ENCODE data around the gene ZNF836.

Gene ZNF836

GRCh38 chr19:52187407-52187806 is 16.0 kb upstream of the ZNF836 start:
- no peak for DNase-seq

DNA sequence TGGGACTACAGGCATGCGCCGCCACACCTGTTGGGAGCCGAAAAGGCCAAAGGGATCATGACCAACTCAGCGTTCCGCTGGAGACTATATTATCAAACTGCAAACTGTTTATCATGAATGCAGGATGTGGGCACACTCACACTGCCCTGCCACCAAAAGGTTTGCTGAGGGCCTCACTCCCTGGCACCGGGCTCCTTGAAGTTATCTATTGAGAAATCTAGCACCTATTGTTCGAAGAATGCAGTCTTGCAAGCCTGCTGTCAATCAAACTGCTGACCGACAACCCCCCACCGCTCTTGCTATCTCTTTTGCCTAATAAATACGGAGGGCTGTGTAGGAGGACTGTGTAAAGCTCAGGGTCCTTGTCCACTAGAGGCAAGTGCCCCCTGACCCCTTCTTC is 5.2 kb upstream of the ZNF836 start:
- no peak for DNase-seq

- no peak for DNase-seq
Observed at GRCh38 chr19:52172347-52172746, 926 bp upstream of the ZNF836 start.

DNA sequence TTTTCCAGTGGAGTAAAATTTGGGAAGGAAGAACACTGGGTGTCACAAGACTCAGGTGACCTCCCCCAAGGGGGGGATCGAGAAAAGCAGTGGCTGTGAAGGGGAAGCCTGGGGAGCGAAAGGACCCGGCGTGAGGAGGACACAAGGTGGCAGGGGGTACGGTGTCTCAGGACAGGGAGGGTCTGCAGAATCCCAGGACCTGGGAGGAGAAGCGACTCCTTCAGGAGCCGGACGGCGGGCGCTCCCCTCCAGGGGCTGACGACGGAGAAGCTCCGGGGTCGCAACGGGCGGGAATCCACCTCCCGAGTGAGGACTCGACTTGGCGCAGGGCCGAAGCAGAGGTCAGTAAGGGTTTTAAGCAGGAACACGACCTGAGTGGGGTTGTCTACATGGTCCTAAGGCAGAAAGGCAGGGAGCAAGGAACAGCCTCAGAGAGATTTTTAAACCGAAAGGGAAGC is 529 bp downstream of the ZNF836 start:
- no peak for DNase-seq

DNA sequence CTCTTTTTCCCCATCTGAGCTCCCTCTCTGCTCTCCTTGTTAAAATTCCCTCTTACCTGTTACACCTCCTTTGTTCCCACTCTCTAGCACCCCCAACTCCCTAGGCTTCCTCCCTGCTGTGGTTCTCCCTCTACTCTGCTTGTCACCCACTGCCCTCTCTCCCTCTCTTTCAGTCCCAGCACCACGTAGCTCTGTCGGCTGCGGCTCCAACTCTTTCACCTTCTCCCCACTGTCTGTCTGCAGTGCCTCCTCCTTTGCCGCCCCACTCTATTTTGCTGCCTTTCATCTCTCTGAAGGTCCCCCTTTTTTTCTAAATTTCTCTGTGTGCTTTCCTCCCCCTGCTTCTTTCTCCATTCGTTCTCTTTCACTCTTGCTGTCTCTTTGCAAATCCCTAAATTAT is 1.1 kb downstream of the ZNF836 start:
- no peak for DNase-seq

DNA sequence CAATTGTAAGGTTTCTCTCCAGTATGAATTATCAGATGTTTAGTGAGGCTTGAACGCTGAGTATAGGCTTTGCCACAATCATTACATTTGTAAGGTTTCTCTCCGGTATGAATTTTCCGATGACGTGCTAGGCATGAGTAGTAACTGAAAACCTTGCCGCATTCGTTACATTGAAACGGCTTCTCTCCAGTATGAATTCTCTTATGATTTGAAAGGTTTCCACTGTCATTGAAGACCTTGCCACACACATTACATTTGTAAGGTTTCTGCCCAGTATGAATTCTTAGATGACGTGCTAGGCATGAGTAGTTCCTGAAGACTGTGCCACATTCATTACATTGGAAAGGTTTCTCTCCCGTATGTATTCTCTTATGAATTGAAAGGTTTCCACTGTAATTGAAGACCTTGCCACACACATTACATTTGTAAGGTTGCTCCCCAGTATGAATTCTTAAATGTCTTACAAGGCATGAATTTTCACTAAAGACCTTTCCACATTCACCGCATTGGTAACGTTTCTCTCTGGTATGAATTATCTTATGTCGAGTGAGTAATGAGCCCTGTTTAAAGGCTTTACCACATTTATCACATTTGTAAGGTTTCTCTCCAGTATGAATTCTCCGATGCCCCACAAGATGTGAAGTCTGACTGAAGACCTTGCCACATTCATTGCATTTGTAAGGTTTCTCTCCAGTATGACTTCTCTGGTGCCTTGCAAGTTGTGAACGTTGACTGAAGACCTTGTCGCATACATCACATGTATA is 15.6 kb downstream of the ZNF836 start:
- DNase-seq: no peak

- DNase-seq: no peak
Observed at GRCh38 chr19:52148256-52148655, 23.2 kb downstream of the ZNF836 start.

DNA sequence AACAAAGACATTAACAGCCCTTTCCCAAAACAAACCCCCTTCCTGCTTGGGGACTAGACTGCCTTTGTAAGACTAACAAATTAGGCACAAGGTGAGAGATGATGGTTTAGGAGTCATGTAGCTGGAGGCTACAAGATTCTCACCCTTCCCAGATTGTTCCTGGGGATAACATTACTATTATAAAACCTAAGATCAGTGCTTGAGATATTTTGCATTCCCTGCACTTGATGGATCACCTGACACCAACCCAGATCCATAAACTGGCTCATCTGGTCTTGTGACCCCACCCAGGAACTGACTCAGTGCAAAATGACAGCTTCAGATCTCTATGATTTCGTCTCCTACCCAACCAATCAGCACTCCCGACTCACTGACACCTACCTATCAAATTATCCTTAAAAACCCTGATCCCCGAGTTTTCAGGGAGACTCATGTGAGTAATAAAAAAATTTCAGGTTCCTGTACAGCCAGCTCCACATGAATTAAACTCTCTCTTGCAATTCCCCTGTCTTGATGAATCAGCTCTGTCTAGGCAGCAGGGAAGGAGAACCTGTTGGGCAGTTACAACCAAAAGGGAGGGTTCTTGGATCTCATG is 29.3 kb downstream of the ZNF836 start:
- no peak for DNase-seq

GRCh38 chr19:52141203-52141602 is 30.2 kb downstream of the ZNF836 start:
- DNase-seq: no peak

DNA sequence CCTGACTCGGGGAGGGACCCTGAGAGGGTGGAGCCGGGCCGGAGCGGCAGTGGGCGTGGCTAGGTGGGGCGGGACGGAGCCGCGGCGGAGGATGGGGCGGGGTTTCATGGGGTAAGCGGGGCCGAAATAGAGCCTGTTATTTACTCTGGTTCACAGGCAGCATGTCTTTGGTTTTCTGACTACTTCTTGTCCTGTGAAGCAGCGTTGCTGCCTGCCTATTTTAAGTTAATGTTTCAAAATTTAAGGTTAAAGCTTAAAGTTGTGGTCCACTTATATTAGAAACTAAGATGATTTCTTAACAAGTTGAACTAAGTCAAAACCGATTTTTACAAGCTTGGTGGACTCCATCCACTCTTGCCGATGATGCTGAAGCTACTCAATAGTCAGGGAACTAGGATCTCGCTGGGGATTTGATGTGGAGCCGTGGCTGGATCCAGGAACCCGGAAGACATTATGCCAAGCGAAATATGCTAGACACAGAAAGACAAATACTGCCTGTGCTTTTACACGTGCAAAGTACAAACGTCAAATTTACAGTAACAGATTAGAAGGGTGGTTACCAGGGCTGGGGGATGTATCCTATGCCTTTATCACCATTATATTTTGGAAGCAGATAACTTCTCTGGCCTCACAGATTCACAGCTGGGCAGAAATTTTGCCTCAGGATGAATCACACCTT is 31.2 kb downstream of the ZNF836 start:
- DNase-seq: no peak

GRCh38 chr19:52139252-52140031 is 32.0 kb downstream of the ZNF836 start, which contains the start of gene ZNF616:
Gene ZNF616, minus strand, starts transcription at chr19:52139938. Its CDS starts 9,426 bp downstream, at chr19:52130512.
- DNase-seq: peak; percentile 98

DNA sequence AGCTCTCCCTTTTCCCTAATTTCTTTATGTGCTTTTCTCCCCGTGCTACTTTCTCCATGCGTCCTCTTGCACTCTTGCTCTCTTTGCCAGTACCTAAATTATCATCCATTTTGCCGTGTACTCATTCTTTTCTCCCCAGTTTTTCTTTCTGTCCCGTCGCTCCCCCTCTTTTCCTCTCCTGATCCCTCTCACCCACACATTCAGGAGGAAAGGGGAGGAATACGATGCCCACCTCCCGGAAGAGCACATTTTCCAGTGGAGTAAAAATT is 32.5 kb downstream of the ZNF836 start:
- no peak for DNase-seq

GRCh38 chr19:52138278-52138982 is 33.0 kb downstream of the ZNF836 start:
- DNase-seq: peak; percentile 52

DNA sequence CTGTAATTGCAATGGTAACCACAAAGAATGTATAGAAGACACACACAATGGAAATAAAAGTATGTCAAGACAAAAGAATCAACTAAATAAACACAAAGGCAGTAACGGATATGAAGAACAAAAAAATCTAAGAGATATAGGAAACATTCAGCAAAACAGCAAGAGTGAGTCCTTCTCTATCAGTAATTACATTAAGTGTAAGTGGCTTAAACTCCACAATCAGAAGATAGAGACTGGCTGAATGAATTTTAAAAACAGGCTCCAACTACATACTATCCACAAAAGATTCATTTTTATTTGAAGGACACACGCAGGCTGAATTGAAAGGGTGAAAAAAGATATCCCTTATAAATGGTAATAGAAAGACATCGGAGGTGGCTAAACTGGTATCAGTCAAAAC is 51.1 kb downstream of the ZNF836 start:
- no peak for DNase-seq

DNA sequence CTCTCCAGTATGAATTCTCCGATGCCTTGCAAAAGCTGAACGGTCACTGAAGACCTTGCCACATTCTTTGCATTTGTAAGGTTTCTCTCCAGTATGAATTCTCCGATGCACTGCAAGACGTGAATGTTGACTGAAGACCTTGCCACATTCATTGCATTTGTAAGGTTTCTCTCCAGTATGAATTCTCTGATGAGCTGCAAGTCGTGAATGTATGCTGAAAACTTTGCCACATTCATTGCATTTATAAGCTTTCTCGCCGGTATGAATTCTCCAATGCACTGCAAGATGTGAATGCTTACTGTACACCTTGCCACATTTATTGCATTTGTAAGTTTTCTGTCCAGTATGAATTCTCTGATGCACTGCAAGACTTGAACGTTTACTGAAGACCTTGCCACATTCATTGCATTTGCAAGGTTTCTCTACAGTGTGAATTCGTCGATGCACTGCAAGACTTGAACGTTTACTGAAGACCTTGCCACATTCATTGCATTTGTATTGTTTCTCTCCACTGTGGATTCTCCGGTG is 55.8 kb downstream of the ZNF836 start:
- no peak for DNase-seq

DNA sequence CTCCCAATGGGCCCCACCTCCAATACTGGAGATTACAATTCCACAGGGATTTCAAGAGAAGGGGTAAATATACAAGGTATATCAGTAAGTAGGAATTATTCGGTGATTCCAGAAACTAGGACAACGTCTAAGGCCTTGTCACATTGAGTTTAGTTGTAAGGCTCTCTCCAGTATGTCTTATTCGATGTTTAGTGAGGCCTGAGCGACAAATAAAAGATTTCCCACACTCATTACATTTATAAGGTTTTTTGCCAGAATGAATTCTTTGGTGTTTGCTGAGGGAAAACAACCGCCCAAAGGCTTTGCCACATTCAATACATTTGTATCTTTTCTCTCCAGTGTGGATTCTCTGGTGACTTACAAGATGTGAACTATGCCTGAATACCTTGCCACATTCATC is 56.7 kb downstream of the ZNF836 start:
- no peak for DNase-seq

DNA sequence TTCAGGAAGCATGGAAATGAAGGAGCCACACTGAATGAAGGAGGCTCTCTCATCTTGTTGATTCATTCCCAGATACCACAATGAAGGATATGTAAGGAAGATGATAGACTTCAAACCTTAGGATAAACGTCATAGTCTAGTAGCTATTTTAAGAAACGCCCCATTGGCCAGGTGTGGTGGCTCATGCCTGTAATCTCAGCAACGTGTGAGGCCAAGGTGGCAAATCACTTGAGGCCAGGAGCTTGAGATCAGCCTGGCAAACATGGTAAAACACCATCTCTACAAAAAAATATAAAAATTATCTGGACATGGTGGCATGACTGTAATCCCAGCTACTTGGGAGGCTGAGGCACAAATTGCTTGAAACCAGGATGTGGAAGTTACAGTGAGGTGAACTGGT is 58.8 kb downstream of the ZNF836 start:
- no peak for DNase-seq

DNA sequence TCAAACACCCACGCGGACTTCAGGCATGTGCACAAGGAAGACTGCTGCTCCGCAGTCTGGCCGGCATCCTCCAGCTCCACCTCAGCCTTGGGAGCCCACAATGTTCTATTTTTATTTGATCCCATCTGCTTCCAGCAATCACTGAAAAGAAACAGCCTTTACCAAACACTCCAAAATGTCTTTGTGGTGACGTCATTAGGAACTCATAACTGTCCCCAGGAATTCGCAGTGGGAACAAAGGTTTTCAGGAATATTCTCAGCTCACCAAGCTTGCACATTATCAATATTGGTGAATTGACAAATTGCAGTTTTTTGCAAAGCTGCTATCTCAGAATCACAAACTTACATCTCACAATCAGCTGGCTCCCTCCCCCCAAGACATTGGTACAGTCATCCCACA is 60.6 kb downstream of the ZNF836 start:
- DNase-seq: no peak

All from right hindlimb (tissue), 1 donor.